HG02840 (cell line): ENCODE measurements around the gene IGSF9.

Source experiments
- ATAC-seq: cut with Tn5 transposase; IDR thresholded peaks from one replicate; pipeline ENCODE4 v1.9.1; 2021; ENCODE audit warnings: mild to moderate bottlenecking, moderate library complexity, moderate number of reproducible peaks; ENCODE audit not compliant: unreplicated experiment, low FRiP score

IGSF9 gene

GRCh38 chr1:159945483-159946241 is at the start of gene IGSF9:
IGSF9 (minus strand) TSS chr1:159945613; CDS start chr1:159943454, 2,159 bp downstream.
- ATAC-seq, result no peak

DNA sequence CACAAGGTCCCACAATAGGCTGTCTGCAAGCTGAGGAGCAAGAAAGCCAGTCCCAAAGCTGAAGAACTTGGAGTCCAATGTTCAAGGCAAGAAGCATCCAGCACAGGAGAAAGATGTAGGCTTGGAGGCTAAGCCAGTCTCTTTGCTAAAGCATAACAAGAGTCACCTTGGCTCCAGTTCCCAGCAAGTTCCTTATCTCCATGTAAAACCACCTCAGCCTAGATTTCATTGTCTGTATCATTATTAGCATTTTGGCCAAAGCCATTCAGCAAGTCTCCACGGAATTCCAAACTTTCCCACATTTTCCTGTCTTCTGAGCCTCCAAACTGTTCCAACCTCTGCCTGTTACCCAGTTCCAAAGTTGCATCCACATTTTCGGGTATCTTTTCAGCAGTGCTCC is 49.5 kb upstream of the IGSF9 start:
- ATAC-seq, result no peak

- no peak for ATAC-seq
These were observed 48.5 kb upstream of the IGSF9 start for GRCh38 chr1:159993911-159994310.

DNA sequence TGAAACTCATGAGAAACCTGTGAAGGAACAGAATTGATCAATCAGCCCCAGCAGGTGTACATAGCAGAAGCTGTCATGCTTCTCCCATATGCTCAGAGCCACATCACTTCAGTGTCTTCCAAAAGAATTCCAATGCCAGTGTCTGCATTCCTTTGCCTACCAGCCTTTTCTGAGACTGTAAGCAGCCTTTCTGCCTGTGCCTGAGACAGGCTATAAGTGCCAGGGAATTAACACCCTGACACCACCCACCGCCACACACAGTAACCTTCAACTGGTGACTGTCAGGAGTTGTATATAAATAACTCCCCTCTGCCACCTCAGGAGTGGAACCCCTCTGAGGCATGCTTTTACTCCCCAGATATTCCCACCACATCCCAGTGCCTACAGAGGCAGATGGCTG is 46.7 kb upstream of the IGSF9 start:
- ATAC-seq, result no peak

DNA sequence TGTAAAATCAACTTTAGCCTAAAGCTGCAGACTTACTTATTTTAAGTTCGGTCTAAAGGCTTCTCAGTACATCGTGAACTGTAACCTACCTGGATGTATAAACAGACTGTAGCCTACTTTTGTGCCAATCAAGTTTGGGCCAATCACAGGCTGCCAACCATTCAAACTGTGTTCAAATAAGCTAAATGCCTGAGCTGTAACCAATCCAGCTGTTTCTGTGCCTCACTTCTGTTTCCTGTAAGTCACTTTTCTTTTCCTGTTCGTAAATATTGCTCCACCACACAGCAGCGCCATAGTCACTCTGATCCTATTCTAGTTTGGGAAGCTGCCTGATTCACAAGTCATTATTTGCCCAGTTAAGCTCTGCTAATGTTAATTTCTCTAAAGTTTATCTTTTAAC is 46.1 kb upstream of the IGSF9 start:
- ATAC-seq, result no peak

DNA sequence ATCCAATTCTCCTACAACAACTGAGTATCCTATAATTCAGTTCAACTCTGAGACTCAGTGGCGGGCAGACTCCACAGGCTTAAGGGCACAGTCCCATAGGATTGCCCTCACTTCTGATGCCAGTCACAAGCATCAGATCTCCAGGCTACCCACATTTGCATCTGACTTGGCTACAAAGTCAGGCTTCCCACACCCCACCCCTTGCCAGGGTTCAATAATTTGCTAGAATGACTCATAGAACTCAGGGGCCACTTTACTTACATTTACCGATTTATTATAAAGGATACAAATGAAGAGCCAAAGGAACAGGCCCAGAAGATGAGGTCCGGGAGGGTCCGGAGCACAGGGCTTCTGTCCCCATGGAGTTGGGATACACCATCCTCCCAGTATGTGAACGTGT is 44.6 kb upstream of the IGSF9 start:
- no peak for ATAC-seq

DNA sequence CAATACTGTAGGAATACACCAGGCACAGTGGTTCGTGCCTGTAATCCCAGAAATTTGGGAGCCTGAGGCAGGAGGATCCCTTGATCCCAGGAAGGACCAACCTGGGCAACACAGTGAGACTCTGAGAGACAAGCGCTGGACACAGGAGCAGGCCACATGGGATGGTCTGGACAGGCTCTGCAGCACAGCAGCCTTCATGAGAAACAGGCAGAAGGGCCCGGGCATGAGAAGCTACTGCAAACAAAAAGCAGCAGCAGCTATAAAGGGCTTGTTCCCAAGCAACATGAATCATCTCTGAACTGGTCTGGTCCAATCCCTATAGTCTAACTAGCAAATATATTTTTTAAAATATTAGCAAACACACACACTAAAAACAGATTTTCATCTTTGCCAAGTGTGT is 44.2 kb upstream of the IGSF9 start:
- ATAC-seq, result no peak

DNA sequence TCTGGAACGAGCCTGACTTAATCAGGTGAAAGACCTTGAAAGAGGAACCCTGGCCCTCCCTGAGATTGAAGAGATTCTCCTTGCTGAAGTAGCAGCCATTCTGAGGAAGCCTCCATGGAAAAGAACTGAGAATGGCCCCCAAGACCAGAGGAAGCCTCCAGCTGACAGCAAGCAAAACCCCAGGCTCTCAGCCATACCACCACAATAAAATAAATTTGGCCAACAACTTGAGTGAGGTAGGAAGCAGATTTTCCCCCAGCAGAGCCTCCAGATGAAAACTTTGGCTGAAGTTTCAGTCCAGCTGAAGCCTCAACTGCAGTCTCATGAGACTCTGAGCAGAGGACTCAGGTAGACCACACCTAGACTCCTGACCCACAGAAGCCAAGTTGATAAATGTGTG is 42.6 kb upstream of the IGSF9 start:
- no peak for ATAC-seq

GRCh38 chr1:159987186-159987585 is 41.8 kb upstream of the IGSF9 start:
- ATAC-seq, result no peak

- ATAC-seq, result no peak
These were observed 41.1 kb upstream of the IGSF9 start for GRCh38 chr1:159986531-159986930.

DNA sequence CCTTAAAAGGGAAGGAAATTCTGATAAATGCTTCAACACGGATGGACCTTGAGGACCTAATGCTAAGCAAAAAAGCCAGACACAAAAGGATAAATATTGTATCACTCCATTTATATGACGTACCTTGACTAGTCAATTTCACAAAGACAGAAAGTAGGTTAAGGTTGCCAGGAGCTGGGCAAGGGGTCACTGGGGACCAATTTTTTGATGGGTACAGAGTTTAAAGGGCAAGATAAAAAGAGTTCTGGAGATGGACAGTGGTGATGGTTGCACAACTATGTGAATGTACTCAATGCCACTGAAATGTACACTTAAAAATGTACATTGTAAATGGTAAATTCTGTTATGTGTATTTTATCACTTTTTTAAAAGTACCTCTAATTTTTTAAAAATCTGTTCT is 40.7 kb upstream of the IGSF9 start:
- ATAC-seq, result no peak

DNA sequence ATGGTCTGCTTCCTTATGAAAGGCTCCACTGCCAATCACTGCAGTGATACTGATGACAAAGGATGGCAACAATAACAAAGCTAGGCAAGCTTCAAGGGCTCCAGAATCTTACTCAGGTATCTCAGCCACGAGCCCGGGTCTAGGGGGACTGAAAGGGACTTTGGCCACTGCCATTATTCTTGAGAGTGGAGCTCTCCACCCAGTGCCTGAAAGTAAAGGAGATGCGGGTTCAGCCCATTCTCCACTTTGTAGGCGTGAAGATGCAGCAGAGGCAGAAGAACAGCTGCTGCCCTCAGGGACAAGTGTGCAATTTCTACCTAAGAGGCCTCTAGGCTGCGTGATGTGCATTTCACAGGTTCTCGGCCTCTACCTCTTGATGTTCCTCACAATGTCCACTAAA is 40.1 kb upstream of the IGSF9 start:
- ATAC-seq, result no peak

DNA sequence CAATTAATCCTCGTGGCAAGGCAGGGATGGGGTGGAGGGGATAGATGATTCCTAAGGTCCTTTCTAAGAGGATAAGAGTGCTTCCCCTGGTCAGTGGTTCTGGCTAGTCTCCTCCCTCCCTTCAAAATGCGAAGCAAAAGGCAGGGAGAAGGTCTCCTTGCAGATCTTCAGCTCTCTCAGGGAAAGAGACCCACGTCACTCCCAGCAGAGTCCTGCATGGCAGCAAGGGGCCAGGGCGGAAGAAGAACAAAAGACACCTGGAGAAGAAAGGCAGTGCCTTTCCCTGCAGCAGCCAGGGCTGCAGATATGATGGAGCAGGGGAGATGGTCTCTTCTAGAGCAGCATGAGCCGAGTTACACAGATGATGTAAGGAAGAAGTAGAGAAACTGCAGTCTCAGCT is 38.3 kb upstream of the IGSF9 start:
- ATAC-seq, result no peak

GRCh38 chr1:159982280-159982679 is 36.9 kb upstream of the IGSF9 start:
- no peak for ATAC-seq

DNA sequence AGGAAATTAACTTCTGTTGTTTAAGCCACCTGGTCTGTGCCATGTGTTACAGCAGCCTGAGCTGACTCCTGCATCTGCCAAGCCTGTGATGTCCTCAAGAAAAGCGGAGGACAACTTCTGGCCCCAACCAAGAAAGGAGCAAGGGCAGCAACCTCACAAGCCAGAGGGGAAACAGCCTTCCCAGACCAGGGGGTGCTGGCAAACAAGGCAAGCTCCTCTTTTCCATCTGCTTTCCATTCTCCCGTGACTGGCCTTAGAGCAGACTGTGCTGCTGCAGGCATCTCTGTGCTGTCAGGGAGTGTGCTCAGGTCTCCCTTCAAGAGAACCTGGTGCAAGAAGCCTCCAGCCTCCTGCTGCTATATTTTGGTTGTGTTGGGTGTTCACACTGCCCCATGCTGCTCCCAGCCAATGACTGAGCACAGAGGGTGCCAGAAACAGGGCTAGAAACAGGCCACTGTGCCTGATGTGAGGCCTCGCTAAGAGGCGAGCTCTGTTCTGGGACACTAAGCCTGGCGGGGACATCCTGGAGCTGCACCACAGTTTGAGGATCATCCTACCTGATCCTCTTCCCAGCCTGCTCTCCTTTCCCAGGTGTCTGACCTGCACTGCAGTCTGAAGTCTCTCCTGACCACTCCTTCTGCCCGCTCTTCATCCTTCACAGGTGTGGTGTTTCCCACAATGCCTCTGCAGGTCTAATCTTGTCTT is 36.1 kb upstream of the IGSF9 start:
- ATAC-seq, result no peak

DNA sequence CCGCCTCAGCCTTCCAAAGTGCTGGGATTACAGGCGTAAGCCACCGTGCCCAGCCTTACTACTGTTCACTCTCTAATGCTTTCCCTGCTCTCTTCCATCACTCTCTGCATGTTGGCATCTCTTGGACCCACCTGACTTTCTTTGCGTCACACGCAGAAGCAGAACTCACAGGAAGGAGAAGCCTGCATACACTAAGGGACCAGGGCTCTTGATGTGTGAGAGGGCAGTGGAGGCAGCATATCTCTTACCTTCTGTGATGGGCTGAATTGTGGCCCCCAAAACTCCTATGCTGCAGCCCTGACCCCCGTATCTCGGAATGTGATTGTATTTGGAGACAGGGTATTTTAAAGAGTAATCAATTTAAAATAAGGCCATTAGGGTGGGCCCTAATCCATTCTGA is 35.4 kb upstream of the IGSF9 start:
- no peak for ATAC-seq

DNA sequence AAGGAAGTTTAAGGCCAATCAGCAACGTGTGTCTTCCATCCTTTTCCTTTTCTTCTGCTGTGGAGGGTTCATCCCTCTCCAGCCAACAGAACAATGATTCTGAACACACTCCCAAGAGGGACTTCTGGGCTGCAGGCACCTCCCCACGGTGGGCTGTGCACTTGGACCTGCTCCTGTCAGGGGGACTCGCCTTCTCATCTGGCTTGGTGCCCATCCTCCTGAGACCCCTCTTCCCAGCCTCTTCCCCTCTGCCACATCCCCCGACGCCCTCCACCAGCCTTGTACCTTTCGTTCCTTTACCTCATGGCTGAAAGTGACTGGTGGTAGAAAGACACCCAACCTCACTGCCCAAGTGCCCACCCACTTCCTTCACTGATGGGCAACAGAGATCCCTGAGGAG is 34.7 kb upstream of the IGSF9 start:
- ATAC-seq, result no peak

GRCh38 chr1:159979257-159979656 is 33.8 kb upstream of the IGSF9 start:
- no peak for ATAC-seq

GRCh38 chr1:159978107-159978398 is 32.6 kb upstream of the IGSF9 start:
- no peak for ATAC-seq

- no peak for ATAC-seq
These were observed 32.1 kb upstream of the IGSF9 start for GRCh38 chr1:159977364-159978106.

DNA sequence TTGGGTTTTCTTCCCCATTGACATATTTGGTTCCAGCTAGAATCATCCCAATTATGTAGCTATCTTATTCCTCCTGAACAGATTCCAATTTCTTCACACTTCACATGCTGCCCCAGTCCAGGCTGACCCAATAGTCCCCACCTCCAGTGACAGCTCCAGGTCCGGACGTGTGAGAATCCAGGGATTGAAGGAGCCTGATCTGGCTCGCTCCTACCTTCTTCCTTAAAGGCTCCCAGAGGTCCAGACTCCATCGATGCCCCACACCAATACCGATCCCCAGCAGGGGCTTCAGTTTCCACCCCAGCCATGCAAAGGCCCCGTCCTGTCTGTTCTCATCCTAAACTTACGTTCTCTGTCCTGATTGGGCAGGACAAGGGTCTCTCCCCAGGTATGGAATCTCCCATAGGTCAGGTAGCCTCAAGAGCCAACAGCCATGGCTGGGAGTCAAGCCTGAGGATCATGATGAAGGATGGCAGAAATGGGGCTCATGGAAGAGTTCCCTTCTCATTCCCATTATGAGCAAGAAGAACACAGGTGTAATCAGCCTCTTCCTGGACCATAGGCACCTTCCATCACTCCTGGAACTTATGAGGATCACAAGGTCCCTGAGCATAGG is 29.0 kb upstream of the IGSF9 start:
- ATAC-seq, result no peak
